Mammary epithelial cell (primary cell): ENCODE results near the gene TIMM44.

ENCODE experiments used
- CTCF ChIP-seq, 2 donors: IDR thresholded peaks in 1 of 2; conservative IDR thresholded peaks in 1 of 2; 2 replicates each; pipeline ENCODE4 v1.5.1; 2011 to 2012; ENCODE audit warnings: inconsistent platforms in 2 of 2, low read length in 2 of 2, mild to moderate bottlenecking in 2 of 2, control low read depth in 1 of 2, low read depth in 1 of 2; ENCODE audit not compliant: insufficient read depth in 1 of 2; ENCODE audit errors: extremely low read depth in 1 of 2
- EZH2 ChIP-seq: IDR thresholded peaks from 2 replicates; pipeline ENCODE4 v1.6.1; 2012; ENCODE audit warnings: low read length, inconsistent platforms, borderline replicate concordance

GRCh38 chr19:7962644-7963268 lies 19.3 kb upstream of the TIMM44 start:
- TF ChIP-seq CTCF (conservative IDR thresholded peaks at IDR 0.05 in 1 of 2, IDR thresholded peaks at IDR 0.05 in 1 of 2; ENCODE audit: extremely low read depth in 1 of 2, insufficient read depth in 1 of 2, low read depth in 1 of 2, low read length in 2 of 2) (no peak), EZH2 (no peak)
